ENCODE measurements around the gene ASCL2.

The ASCL2 gene

GRCh38 chr11:2308713-2309112 is 38.3 kb upstream of the ASCL2 start:
- no peak for DNase-seq (ENCODE audit: low read depth)

- no peak for DNase-seq (ENCODE audit: low read depth)
Observed at GRCh38 chr11:2307501-2308331, 37.3 kb upstream of the ASCL2 start.

DNA sequence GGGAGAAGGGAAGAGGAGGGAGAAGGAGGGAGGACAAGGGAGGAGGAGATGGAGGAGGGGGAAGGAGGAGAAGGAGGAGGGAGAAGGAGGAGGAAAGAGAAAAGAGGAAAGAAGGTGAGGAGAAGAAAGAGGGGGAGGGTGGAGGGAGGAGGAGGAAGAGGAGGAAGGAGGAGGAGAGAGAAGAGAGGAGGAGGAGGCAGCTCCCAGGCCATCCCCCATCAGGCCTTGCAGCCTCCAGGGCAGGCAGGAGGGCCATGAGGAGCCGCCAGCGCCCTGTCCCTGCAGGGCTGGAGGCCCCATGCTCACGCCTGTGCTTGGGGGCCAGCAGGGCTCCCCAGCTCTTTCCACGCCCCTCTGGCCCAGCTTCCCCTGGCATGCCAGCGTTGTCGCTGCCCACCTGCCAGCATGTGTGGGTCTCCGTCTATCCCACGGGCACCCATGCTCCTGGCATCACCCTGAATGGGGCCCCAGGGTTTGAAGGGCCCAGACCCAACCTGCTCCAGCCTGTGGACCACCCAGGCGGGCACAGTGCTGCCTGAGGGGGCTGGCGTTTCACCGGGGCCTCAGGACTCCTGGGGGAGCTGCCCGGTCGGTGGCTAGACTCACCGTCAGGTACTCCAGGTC is 36.6 kb upstream of the ASCL2 start:
- DNase-seq (ENCODE audit: low read depth) = no peak

DNA sequence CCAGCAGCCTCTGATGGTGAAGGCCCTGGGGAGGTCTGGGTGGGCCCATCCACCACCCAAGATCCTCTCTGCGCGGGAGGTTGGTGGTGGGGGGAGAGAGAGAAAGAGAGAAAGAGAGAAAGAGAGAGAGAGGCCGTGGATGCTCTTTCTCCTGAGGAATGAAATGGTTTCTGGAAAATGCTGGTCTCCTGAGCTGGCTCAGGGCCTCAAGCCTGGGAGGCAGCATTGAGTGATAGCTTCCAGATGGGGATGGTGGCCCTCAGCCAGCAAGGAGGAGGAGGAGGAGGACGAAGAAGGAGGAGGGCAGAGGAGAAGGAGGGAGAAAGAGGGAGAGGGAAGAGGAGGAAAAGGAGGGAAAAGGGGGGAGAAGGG is 36.0 kb upstream of the ASCL2 start:
- DNase-seq (ENCODE audit: low read depth) = no peak

GRCh38 chr11:2305788-2306451 is 35.5 kb upstream of the ASCL2 start:
- DNase-seq (ENCODE audit: low read depth) = no peak

DNA sequence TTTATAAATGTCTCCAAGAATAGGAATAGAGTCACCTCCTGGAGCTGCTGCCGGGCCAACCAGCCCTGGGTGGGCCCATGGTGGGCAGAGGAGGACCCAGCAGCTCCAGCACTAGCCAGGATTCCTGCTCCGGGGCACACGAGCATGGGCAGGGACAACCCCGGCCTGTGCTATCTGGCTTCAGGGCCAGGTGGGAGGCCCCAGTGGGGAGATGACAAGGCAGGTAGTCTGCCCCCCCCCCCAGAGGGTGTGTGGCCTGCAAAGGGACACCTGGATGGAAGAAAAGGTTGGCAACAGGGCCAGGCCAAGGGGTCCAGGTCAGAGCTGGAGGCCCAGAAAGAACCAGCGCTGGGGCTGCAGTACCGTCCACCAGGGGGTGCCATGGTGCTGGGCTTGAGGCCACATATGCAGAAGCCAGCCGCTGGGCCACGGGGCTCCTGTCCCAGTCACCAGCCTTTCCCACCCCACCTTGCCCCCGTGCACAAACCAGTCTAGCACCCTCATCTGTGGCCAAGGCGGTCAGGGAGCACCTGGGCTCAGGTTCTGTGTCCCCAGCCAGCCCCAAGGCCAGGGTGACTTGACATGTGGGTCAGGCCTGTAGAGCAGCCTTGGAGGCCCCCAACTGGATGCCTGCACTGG is 34.9 kb upstream of the ASCL2 start:
- DNase-seq (ENCODE audit: low read depth) = no peak

DNA sequence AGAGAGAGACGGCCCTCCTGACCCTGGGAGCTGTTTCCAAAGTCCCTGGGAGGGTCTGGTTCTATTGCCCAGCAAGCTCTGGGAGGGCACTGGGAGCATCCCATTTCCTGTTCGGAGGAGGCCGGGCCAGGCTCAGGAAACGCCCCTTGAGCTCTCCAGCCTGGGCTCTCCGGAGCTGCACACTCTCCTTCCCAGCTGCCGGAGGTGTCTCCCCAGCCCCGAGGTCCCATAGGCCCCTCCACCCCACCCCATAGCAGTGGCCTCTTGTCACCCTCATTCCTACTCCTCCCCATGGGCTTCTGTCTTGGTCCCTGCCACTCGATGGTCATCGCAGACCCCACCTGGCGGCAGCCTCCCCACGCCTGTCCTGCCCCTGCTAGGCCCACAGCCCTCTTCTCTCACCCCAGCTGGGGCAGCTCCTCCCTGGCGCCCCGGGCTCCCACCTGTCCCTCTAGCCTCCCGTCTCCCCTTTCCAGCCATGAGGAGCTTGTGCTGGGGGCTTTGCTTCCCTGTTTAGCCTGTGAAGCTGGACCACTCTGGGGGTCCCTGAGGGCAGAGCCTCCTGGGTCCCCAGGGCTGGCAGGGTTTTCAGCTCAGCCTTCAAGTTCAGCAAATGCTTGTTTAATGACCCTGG is 34.2 kb upstream of the ASCL2 start:
- DNase-seq (ENCODE audit: low read depth) = no peak

- DNase-seq (ENCODE audit: low read depth) = peak; percentile 65
Observed at GRCh38 chr11:2303627-2304505, 33.5 kb upstream of the ASCL2 start.

DNA sequence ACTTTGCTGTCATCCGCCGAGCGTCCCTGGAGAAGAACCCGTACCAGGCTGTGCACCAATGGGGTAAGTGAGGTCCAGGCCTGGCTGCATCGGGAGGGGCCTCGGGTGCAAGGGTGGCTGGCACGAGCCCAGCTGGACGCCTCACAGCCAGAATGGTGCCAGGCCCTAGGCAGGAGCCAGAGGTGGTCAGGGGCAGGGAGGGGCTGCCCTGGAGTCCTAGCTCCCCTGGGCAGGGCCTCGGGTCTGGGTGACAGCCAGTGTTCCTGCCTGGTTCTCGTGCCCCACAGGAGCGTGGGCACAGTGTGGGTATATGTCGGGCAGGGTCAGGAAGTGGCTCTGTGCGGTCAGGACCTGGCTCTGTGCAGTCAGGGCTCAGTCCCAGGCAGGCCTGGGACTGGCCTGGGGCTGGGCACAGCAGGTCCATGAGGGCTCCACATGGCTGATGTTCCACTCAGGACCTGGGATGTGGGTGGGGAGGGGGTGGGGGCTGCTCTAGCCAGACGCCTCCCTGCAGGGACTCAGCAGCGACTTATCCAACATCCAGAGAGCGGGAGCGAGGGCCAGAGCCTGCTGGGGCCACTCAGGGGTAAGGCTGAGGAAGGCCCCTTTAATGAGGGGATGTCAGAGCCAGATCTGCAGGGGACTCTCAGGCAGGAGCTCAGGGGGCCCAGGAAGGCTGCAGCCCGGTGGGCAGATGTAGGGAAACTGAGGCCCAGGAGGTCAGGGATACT is 32.7 kb upstream of the ASCL2 start:
- no peak for DNase-seq (ENCODE audit: low read depth)

- no peak for DNase-seq (ENCODE audit: low read depth)
Observed at GRCh38 chr11:2302306-2302895, 32.0 kb upstream of the ASCL2 start.

DNA sequence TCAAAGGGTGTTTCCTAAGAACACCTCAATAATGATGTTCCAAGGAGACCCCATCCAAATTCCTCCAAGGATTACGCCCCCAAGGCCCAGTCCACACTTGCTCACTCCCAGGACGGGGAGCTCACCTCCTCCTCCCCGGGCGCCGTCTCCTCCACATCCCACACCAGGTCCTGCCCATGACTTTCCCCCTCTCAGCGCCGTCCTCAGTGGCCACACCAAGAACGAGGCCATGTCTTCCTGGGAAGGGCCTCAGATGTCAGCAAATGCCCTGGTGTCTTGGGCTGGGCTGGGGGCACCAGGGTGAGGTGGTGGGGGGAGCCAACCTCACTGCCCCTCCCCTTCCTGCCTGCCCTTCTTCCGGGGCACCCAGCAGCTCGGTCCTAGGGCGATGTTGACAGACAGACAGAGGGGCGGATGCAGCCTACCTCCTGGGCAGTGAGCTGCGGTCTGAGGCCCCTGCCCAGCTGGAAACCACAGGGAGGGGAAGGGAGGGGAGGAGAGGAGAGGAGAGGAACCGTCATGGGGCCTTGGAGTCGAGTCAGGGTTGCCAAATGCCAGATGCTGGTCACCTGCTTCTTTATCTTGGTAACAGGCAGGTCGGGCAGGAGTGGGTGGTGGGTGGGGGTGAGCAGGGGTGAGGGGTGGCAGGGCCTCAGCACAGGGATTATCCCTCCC is 31.4 kb upstream of the ASCL2 start, which contains the start of the genes C11orf21 and TSPAN32:
TSS of gene C11orf21 (minus strand) at position 288 of the 675 bp plus-strand sequence. CDS start at position 178, 110 bp downstream.
TSS of gene TSPAN32 (plus strand) at position 383 of the 675 bp plus-strand sequence. CDS start at position 520, 137 bp downstream.
- DNase-seq (ENCODE audit: low read depth) = peak; percentile 88

GRCh38 chr11:2300936-2301630 is 30.7 kb upstream of the ASCL2 start:
- DNase-seq (ENCODE audit: low read depth) = no peak

DNA sequence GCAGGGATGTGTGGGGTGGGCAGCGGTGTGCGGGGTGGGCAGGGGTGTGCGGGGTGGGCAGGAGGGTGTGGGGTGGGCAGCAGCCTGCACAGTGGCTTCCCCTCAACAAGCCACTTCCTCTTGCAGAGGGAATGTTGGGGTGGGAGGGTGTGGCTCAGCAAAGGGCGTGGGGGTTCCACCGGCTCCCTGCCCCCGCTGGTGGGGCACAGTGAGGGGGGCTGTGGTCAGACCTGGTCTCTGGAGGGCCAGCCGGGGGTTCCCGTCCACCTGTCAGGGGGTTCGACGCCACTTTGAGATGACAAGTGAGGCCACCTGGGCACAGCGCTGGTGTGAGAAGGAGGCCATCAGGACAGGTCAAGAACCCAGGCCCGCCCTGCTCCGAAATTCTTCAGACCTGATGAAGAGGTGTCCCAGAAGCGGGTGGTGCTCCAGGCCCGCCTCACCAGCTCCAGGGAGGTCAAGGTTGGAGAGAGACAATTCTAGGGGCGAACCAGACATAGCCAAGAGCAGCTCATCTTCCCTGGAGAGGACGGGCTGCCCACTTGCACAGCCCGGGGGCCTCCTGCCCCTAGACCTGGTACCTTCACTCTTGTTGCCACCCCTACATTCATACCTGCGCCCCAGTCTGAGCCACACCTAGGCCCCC is 30.0 kb upstream of the ASCL2 start:
- peak; percentile 59 for DNase-seq (ENCODE audit: low read depth)

- DNase-seq (ENCODE audit: low read depth) = no peak
Observed at GRCh38 chr11:2299773-2300172, 29.4 kb upstream of the ASCL2 start.

DNA sequence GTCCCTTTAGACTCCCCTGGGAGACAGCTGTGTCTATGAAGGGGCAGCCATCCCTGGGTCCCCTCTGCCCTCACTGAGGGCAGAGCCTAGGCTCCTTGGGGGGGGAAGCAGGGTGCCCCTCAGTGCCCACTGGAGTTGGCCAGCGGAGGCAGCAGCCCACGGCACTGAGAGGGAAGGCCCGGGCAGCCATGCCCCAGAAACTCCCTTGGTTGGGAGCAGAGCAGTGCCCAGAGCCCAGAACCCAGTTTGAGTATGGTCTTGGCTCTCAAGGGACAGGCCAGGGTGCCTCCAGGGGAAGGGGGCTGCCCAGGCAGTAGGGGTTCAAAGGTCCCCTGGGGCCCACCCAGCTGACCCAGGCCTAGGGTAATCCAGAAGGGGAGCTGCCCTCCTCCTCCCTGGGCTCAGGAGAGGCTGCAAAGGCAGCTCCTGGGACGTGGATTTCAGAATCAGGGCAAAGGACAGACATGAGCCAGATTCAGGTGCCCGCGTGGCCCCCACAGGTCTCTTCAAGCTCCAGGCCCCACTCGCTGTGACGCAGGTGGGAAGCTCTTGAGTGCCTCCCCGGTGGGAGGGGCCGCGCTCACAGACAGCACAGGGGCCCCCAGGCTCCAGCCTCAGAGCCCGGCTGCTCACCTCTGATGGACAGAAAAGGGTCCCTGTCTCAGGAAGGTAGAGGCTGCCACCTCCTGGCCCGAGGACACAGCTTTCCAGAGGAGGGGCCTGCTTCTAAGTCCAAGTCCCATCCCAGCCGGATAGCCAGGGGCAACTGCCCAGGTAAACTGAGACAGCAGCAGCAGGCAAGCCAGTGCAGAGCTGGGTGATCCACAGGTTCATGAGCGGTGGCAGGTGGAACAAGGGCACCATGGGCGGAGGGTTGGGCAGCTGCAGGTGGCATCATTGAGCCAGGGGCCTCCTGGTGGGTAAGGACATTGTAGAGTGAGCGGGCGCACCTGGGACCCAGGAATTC is 28.7 kb upstream of the ASCL2 start:
- DNase-seq (ENCODE audit: low read depth) = no peak

- DNase-seq (ENCODE audit: low read depth) = no peak
Observed at GRCh38 chr11:2298131-2298794, 27.9 kb upstream of the ASCL2 start.
